ENCODE results near the gene PTPRS. TPM values are rescaled to one million over a fixed set of nuclear protein-coding genes. Genes with fewer than 3 reads are reported as not detected.

Gene PTPRS
- total RNA-seq, 1 donor from 2014 or later, result 167 TPM

- no peaks in the 10 kb centered on the region for H3F3A ChIP-seq (ENCODE audit: low read depth)
- H3K27me3 ChIP-seq, result no peaks in the 10 kb centered on the region
- H3K9me3 ChIP-seq (ENCODE audit: low read depth), result no peaks in the 10 kb centered on the region
- Mint-ChIP-seq H3K36me3 (peaks cover 4% of the 10 kb centered on the region), H3K9me3 (no peaks in the 10 kb centered on the region), H3K27ac (no peak overlapping the region), H3K4me1 (peaks cover 4% of the 10 kb centered on the region), H3K4me3 (no peak overlapping the region), H3K27me3 (ENCODE audit: insufficient read depth, low read depth) (peaks cover 9% of the 10 kb centered on the region)
- no peak for DNase-seq (ENCODE audit: low spot score)
- no peaks in the 10 kb centered on the region for H3K4me1 ChIP-seq
- no peak overlapping the region for H3K4me3 ChIP-seq
- H3K4me2 ChIP-seq, result no peak overlapping the region
- H3K79me2 ChIP-seq (ENCODE audit: low read depth), result peaks cover 99% of the 10 kb centered on the region
- H3K9ac ChIP-seq, result no peak overlapping the region
- TF ChIP-seq EZH2phosphoT487 (IDR thresholded peaks at IDR 0.05), result no peak
- no peak for TF ChIP-seq EZH2 (IDR thresholded peaks at IDR 0.05)
- TF ChIP-seq CTCF (IDR thresholded peaks at IDR 0.05), result no peak
- H3K36me3 ChIP-seq, result no peaks in the 10 kb centered on the region
- peaks cover 99% of the 10 kb centered on the region for H4K20me1 ChIP-seq (ENCODE audit: low read depth)
- no peak overlapping the region for H2AFZ ChIP-seq (replicated peaks)
- H3K27ac ChIP-seq, result no peak overlapping the region
Observed at GRCh38 chr19:5313307-5313706, 27.3 kb downstream of the PTPRS start.

- peaks cover 7% of the 10 kb centered on the region for H3K27me3 Mint-ChIP-seq (ENCODE audit: insufficient read depth, low read depth)
- H3K9me3 Mint-ChIP-seq, result no peaks in the 10 kb centered on the region
- Histone ChIP-seq H3K27ac (no peak overlapping the region), H3F3A (ENCODE audit: low read depth) (no peaks in the 10 kb centered on the region), H3K9ac (no peak overlapping the region), H3K79me2 (ENCODE audit: low read depth) (peaks cover 97% of the 10 kb centered on the region), H3K4me3 (no peak overlapping the region), H3K9me3 (ENCODE audit: low read depth) (no peaks in the 10 kb centered on the region), H3K4me1 (no peaks in the 10 kb centered on the region), H3K27me3 (no peaks in the 10 kb centered on the region), H2AFZ (replicated peaks) (no peak overlapping the region), H3K4me2 (no peak overlapping the region), H4K20me1 (ENCODE audit: low read depth) (peaks cover 99% of the 10 kb centered on the region), H3K36me3 (no peaks in the 10 kb centered on the region)
- TF ChIP-seq CTCF (IDR thresholded peaks at IDR 0.05), result no peak
- no peak for TF ChIP-seq EZH2 (IDR thresholded peaks at IDR 0.05)
- TF ChIP-seq EZH2phosphoT487 (IDR thresholded peaks at IDR 0.05), result no peak
- H3K36me3 Mint-ChIP-seq, result peaks cover 10% of the 10 kb centered on the region
- H3K27ac Mint-ChIP-seq, result no peak overlapping the region
- no peak for DNase-seq (ENCODE audit: low spot score)
- peaks cover 10% of the 10 kb centered on the region for H3K4me1 Mint-ChIP-seq
- H3K4me3 Mint-ChIP-seq, result no peak overlapping the region
Observed at GRCh38 chr19:5312058-5312457, 28.6 kb downstream of the PTPRS start.

GRCh38 chr19:5309438-5310204, 31.0 kb downstream of the PTPRS start:
- Mint-ChIP-seq H3K36me3 (peaks cover 7% of the 10 kb centered on the region), H3K27me3 (ENCODE audit: insufficient read depth, low read depth) (peaks cover 8% of the 10 kb centered on the region), H3K27ac (no peak overlapping the region), H3K9me3 (no peaks in the 10 kb centered on the region), H3K4me1 (peaks cover 12% of the 10 kb centered on the region), H3K4me3 (no peak overlapping the region)
- H4K20me1 ChIP-seq (ENCODE audit: low read depth), result peaks cover 99% of the 10 kb centered on the region
- no peak overlapping the region for H3K9ac ChIP-seq
- H3K9me3 ChIP-seq (ENCODE audit: low read depth), result no peaks in the 10 kb centered on the region
- H2AFZ ChIP-seq (replicated peaks), result no peak overlapping the region
- no peaks in the 10 kb centered on the region for H3K4me1 ChIP-seq
- H3K79me2 ChIP-seq (ENCODE audit: low read depth), result peaks cover 93% of the 10 kb centered on the region
- no peak overlapping the region for H3K4me2 ChIP-seq
- no peak for DNase-seq (ENCODE audit: low spot score)
- H3K27me3 ChIP-seq, result no peaks in the 10 kb centered on the region
- no peak for TF ChIP-seq CTCF (IDR thresholded peaks at IDR 0.05)
- no peak for TF ChIP-seq EZH2phosphoT487 (IDR thresholded peaks at IDR 0.05)
- no peak for TF ChIP-seq EZH2 (IDR thresholded peaks at IDR 0.05)
- no peak overlapping the region for H3K4me3 ChIP-seq
- H3K27ac ChIP-seq, result no peak overlapping the region
- H3F3A ChIP-seq (ENCODE audit: low read depth), result no peaks in the 10 kb centered on the region
- no peaks in the 10 kb centered on the region for H3K36me3 ChIP-seq

All from neural progenitor cell (in vitro differentiated cells).